H1 (cell line): ENCODE results near the gene PPARA. TPM values are rescaled to one million over a fixed set of nuclear protein-coding genes. Genes with fewer than 3 reads are reported as not detected.

Experiments
- ATF3 ChIP-seq: IDR thresholded peaks from 2 replicates; pipeline ENCODE4 v1.6.1; 2011; ENCODE audit warnings: low read depth, mild to moderate bottlenecking, low read length; ENCODE audit not compliant: insufficient read depth
- E2F6 ChIP-seq: IDR thresholded peaks from 2 replicates; pipeline ENCODE4 v1.6.1; 2012; ENCODE audit warnings: inconsistent platforms
- EGR1 ChIP-seq: IDR thresholded peaks from 2 replicates; pipeline ENCODE4 v1.6.1; 2011; ENCODE audit warnings: low read depth, low read length, borderline replicate concordance
- polyA plus RNA-seq, 7 experiments: library from polyadenylated mRNA; depleted of rRNA in 3 of 7; stranded (reverse) in 5 of 7; unstranded in 2 of 7; fragments of >200 nt in 5 of 7; fragments of 200-250 nt in 2 of 7; gene quantifications; 1 replicate in 5 of 7; 2 replicates in 1 of 7; 4 replicates in 1 of 7; pipeline versions ENCODE4 v1.2.1 to v1.2.3, GENCODE V29; 2011 to 2013; ENCODE audit warnings: missing spikeins in 2 of 7, mixed read lengths in 2 of 7
- total RNA-seq: library from RNA; stranded (reverse); fragmentation: NEBNext Ultra II Directional; extraction: Animal tissue kit (Norgen Biotek cat#: 25700); gene quantifications from 2 replicates; pipeline ENCODE4 v1.2.1, GENCODE V29; 2021

The PPARA gene
- total and polyA plus RNA-seq, 2 of the 8 experiments (the other 6 are each of a cell fraction or from before 2014, with no cell fraction given) = 3.1 to 8.2 TPM

- TF ChIP-seq E2F6 = peak; percentile 65; the same call in 1 of the 2 replicates
- peak; percentile 85; the same call in 1 of the 2 replicates for TF ChIP-seq EGR1
- TF ChIP-seq ATF3 = no peak; the same call in 1 of the 2 replicates
Measured at GRCh38 chr22:46116491-46116958, 33.8 kb upstream of the PPARA start (continued).
